Heart left ventricle (tissue), 13 donors: Measurements from ENCODE around the gene LTBR.

ENCODE experiments used
- CTCF ChIP-seq, 12 donors: fragments of 200-600 bp; sonication (generic) in 4 of 12; IDR thresholded peaks; one replicate each; pipeline versions ENCODE4 v1.5.0 to v1.8.0; 2018 to 2022; ENCODE audit warnings: antibody characterized with exemption in 12 of 12, mild to moderate bottlenecking in 5 of 12
- POLR2A ChIP-seq, 2 donors: fragments of 450-650 bp; IDR thresholded peaks; one replicate each; pipeline ENCODE4 v1.6.1; 2017; ENCODE audit warnings: antibody characterized with exemption in 2 of 2, mild to moderate bottlenecking in 2 of 2, moderate library complexity in 2 of 2
- donor health status: ischemic (EF 13 %, LVEDD 7.1; RV severe dilation, severe dysfunction).
- donor health status: DM: no; HTN: yes; CAD: no.
- donor health status: DM: no; HTN: no; CAD: no.
- donor health status: ischemic (EF 25% LVEDD 6.9; RV normal size, moderate dysfunction).
- donor health status: ischemic (EF 25% LVEDD 5.7; RV mildly dilated, moderate dysfunction).
- donor health status: ischemic (EF 35%, LVEDD 5.7; RV mildly dilated, moderate dysfunction).
- donor health status: nonischemic (EF 11% LVEDD 7.7; RV severe dilation, severe dysfunction).
- donor health status: DM: yes; HTN: yes; CAD: no.
- donor health status: PGD.
- donor health status: ischemic (EF 29% LVEDD 5.4; RV normal size, mild dysfunction).
- donor health status: nonischemic (EF 23%, LVEDD 6.1; RV moderate dilation, normal function).

- no peak for TF ChIP-seq CTCF (IDR thresholded peaks at IDR 0.05)
- no peak for TF ChIP-seq POLR2A (IDR thresholded peaks at IDR 0.05)
Observed at GRCh38 chr12:6343518-6343917, 40.4 kb upstream of the LTBR start.
